GM12873 (cell line): ENCODE results near the gene PCDHB10.

Experiments
- TF ChIP-seq, protein P1 (sequence below): IDR thresholded peaks from 2 replicates; pipeline ENCODE4 v1.5.1; 2012; ENCODE audit warnings: low read depth, mild to moderate bottlenecking, moderate library complexity, low read length, control low read depth; ENCODE audit not compliant: insufficient read depth; ENCODE audit errors: missing control alignments

Gene PCDHB10

DNA sequence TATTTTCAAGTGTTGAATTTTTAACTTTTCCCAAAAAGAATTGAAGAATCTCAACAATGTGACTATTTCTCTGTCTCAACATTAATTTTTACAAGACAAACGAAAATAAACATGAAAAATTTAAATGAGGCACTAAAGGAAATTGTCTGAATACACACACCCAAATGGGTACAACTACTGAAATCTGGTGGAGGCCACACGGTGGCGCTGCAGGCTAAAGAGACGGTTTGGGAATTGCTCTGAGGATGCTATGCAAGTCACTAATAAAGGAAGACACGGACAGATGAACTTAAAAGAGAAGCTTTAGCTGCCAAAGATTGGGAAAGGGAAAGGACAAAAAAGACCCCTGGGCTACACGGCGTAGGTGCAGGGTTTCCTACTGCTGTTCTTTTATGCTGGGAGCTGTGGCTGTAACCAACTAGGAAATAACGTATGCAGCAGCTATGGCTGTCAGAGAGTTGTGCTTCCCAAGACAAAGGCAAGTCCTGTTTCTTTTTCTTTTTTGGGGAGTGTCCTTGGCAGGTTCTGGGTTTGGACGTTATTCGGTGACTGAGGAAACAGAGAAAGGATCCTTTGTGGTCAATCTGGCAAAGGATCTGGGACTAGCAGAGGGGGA is at the start of gene PCDHB10:
Gene PCDHB10, plus strand, starts transcription at position 244 of the 616 bp plus-strand sequence. Its CDS starts 200 bp downstream, at position 444.
- TF ChIP-seq, protein P1, sequence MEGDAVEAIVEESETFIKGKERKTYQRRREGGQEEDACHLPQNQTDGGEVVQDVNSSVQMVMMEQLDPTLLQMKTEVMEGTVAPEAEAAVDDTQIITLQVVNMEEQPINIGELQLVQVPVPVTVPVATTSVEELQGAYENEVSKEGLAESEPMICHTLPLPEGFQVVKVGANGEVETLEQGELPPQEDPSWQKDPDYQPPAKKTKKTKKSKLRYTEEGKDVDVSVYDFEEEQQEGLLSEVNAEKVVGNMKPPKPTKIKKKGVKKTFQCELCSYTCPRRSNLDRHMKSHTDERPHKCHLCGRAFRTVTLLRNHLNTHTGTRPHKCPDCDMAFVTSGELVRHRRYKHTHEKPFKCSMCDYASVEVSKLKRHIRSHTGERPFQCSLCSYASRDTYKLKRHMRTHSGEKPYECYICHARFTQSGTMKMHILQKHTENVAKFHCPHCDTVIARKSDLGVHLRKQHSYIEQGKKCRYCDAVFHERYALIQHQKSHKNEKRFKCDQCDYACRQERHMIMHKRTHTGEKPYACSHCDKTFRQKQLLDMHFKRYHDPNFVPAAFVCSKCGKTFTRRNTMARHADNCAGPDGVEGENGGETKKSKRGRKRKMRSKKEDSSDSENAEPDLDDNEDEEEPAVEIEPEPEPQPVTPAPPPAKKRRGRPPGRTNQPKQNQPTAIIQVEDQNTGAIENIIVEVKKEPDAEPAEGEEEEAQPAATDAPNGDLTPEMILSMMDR: peak; percentile 49

DNA sequence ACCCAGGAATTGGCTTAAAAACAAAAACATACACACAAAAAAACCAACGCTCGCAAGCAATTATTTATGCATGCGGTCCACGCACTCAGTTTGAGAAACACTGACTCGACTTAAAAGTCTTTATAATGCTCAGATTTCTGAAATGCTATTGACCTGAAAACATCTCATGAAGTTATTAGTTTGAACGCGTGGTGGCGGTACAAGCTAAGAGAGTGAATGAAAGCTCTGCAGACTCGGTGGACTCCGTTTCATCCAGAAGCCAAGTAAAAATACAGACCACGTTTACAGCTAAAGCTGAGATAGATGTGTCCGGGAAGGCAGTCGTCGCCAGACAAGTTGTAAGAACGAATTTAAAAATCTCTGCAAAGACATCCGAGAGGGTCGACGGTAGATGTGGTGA is 42.3 kb upstream of the PCDHB10 start, which contains the start of gene PCDHB6:
Gene PCDHB6, plus strand, starts transcription at position 246 of the 400 bp plus-strand sequence. CDS start 201 bp downstream, outside the sequence.
- TF ChIP-seq, protein P1: no peak

DNA sequence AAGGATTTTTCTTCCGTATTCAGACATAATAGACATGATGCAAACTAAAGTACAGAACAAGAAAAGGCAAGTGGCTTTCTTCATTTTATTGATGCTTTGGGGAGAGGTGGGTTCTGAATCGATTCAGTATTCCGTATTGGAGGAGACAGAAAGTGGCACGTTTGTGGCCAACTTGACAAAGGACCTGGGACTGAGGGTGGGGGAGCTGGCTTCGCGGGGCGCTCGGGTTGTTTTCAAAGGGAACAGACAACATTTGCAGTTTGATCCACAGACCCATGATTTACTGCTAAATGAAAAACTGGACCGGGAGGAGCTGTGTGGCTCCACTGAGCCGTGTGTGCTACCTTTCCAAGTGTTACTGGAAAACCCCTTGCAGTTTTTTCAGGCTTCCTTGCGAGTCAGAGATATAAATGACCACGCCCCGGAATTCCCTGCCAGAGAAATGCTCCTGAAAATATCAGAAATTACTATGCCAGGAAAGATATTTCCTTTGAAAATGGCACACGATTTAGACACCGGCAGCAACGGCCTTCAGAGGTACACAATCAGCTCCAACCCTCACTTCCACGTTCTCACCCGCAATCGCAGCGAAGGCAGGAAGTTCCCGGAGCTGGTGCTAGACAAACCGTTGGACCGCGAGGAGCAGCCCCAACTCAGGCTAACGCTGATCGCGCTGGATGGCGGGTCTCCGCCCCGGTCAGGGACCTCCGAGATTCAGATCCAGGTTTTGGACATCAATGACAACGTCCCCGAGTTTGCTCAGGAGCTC is 41.7 kb upstream of the PCDHB10 start:
- TF ChIP-seq, protein P1: no peak

DNA sequence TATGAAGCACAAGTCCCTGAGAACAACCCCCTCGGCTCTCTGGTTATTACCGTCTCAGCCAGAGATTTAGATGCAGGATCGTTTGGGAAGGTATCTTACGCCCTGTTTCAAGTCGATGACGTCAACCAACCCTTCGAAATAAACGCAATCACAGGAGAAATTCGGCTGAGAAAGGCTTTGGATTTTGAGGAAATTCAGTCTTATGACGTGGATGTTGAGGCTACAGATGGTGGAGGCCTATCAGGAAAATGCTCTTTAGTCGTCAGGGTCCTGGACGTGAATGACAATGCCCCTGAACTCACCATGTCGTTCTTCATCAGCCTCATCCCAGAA is 41.2 kb upstream of the PCDHB10 start:
- TF ChIP-seq, protein P1: no peak

DNA sequence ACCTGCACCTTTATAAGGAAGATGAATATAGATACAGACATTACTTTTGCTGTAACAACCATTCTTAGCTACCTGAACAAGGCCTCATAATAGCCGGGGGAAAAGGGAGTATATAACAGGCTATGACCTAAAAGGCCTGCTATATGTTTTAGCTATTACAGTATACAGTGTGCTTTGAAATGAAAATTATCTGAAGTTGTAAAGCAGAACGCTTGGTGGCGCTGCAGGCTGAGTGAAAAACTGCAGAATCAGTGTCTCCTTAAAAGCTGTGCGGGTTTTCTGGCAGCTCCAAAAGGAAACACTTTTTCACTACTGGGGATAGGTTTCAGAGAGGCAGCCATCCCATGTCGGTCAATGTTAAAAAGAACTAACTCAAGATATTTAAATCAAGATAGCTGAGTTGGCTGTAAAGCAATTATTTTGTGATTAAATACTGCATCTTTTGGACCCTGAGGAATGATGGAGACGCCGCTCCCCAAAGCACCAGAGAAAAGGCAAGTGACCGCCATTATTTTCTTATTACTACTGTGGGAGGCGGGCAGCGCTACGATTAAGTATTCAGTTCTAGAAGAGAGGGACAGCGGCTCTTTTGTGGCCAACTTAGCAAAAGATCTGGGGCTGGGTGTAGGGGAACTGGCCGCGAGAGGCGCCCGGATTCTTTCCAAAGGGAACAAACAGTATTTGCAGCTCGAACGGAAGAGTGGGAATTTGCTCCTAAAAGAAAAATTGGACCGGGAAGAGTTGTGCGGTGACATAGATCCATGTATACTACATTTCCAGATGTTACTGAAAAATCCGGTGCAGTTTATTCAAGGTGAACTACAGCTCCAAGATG is 36.4 kb upstream of the PCDHB10 start:
- TF ChIP-seq, protein P1: no peak

DNA sequence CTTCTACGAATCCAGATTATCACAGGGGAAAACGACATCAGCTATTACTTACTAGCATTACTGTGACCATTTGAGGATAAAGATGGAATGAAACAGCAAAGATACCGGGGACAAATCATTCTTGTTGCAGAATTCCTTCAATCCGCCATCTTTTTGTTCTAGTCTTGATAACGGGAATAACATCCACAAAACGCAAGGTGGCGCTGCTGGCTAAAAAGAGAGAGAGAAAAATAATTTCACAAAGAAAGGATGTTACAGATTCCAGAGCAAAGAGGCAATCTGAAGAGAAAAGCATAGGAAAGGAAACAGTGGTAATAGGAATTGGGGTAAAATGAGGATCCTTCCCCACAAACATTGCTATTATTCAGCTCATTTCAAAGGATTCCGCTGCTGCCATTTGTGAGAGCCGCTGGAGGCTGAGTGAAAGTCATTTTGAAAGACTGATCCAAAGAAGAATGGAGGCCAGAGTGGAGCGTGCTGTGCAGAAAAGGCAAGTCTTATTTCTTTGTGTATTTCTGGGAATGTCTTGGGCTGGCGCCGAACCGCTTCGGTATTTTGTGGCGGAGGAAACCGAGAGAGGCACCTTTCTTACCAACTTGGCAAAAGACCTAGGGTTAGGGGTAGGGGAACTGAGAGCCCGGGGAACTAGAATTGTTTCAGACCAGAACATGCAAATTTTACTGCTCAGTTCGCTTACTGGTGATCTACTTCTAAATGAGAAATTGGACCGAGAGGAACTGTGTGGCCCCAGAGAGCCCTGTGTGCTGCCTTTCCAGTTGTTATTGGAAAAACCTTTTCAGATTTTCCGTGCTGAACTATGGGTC is 19.6 kb upstream of the PCDHB10 start, which contains the start of gene PCDHB7:
Gene PCDHB7, plus strand, starts transcription at position 264 of the 824 bp plus-strand sequence. Its CDS starts 192 bp downstream, at position 456.
- TF ChIP-seq, protein P1: peak; percentile 40

DNA sequence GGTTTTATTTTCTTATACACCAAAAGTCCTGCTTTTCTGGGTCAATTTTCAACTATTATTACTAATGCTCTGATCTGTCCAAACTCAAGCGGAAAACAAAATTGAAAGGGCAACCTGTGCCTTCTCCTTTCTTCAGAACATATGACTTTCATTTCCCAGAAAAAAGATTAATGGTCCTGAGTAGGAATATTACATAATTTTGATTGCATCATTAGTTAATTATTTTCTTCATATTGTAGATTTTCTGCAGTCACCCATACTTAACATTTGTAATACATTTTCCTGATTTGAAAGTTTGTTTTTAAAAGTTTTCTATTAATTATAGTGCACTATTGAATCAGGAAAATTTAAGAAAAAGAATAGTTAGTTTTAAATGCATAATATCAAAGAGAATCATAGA is 16.2 kb upstream of the PCDHB10 start:
- TF ChIP-seq, protein P1: no peak
